GDM1 (cell line): Measurements from ENCODE around the gene IQGAP2.

Experiments
- DNase-seq: peaks from one replicate; lab custom pipeline; 2025; lab: John Stamatoyannopoulos, UW

Gene IQGAP2

GRCh38 chr5:76606701-76607100 is 203.6 kb downstream of the IQGAP2 start:
- DNase-seq = no peak

GRCh38 chr5:76607353-76607871 is 204.3 kb downstream of the IQGAP2 start:
- no peak for DNase-seq

- DNase-seq = no peak
Observed at GRCh38 chr5:76608833-76609232, 205.7 kb downstream of the IQGAP2 start.

GRCh38 chr5:76610196-76610595 is 207.1 kb downstream of the IQGAP2 start:
- no peak for DNase-seq

- DNase-seq = no peak
Observed at GRCh38 chr5:76612942-76613341, 209.9 kb downstream of the IQGAP2 start.

- no peak for DNase-seq
Observed at GRCh38 chr5:76615759-76616158, 212.7 kb downstream of the IQGAP2 start.

GRCh38 chr5:76616206-76616605 is 213.1 kb downstream of the IQGAP2 start:
- DNase-seq = no peak

GRCh38 chr5:76617229-76617628 is 214.1 kb downstream of the IQGAP2 start:
- DNase-seq = no peak

- DNase-seq = no peak
Observed at GRCh38 chr5:76617675-76618074, 214.6 kb downstream of the IQGAP2 start.

GRCh38 chr5:76620166-76620565 is 217.1 kb downstream of the IQGAP2 start:
- no peak for DNase-seq

GRCh38 chr5:76622076-76622475 is 219.0 kb downstream of the IQGAP2 start:
- no peak for DNase-seq

GRCh38 chr5:76622973-76623596 is 220.0 kb downstream of the IQGAP2 start, which contains the start of gene F2RL2:
Gene F2RL2 (minus strand): TSS chr5:76623403. CDS start chr5:76623230, 173 bp downstream.
- DNase-seq = no peak

- no peak for DNase-seq
Observed at GRCh38 chr5:76625087-76625815, 222.2 kb downstream of the IQGAP2 start.

- peak; percentile 56 for DNase-seq
Observed at GRCh38 chr5:76626738-76627137, 223.7 kb downstream of the IQGAP2 start.

GRCh38 chr5:76634661-76635060 is 231.6 kb downstream of the IQGAP2 start:
- no peak for DNase-seq

GRCh38 chr5:76637490-76637889 is 234.4 kb downstream of the IQGAP2 start:
- DNase-seq = no peak

GRCh38 chr5:76638479-76638878 is 235.4 kb downstream of the IQGAP2 start:
- no peak for DNase-seq

GRCh38 chr5:76641514-76642120 is 238.5 kb downstream of the IQGAP2 start:
- peak; percentile 3 for DNase-seq

- no peak for DNase-seq
Observed at GRCh38 chr5:76642390-76643040, 239.4 kb downstream of the IQGAP2 start.

GRCh38 chr5:76643371-76643770 is 240.3 kb downstream of the IQGAP2 start:
- no peak for DNase-seq

- no peak for DNase-seq
Observed at GRCh38 chr5:76649140-76649539, 246.1 kb downstream of the IQGAP2 start.

GRCh38 chr5:76652809-76653414 is 249.8 kb downstream of the IQGAP2 start:
- DNase-seq = no peak
